Activated CD8-positive, alpha-beta memory T cell treated with anti-CD3 and anti-CD28 coated beads, Interleukin-2, amount 50 U/mL, for 24 hours (primary cell): ENCODE data around the gene PCDHGA6.

Experiments
- DNase-seq: peaks from one replicate; pipeline ENCODE4 v3.0.0-alpha.2; 2020; ENCODE audit errors: extremely low read depth

PCDHGA6 gene

DNA sequence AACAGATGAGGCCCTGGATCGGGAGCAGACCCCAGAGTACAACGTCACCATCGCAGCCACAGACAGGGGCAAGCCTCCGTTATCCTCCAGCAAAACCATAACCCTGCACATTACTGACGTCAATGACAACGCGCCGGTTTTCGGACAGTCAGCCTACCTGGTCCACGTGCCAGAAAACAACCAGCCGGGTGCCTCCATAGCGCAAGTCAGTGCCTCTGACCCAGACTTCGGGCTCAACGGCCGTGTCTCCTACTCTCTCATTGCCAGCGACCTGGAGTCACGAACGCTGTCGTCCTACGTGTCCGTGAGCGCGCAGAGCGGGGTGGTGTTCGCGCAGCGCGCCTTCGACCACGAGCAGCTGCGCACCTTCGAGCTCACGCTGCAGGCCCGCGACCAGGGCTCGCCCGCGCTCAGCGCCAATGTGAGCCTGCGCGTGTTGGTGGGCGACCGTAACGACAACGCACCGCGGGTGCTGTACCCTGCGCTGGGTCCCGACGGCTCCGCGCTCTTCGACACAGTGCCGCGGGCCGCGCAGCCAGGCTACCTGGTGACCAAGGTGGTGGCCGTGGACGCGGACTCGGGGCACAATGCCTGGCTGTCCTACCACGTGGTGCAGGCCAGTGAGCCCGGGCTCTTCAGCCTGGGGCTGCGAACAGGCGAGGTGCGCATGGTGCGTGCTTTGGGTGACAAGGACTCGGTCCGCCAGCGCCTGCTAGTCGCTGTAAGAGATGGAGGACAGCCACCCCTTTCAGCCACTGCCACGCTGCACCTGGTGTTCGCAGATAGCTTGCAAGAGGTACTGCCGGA is 45.6 kb downstream of the PCDHGA6 start:
- no peak for DNase-seq

DNA sequence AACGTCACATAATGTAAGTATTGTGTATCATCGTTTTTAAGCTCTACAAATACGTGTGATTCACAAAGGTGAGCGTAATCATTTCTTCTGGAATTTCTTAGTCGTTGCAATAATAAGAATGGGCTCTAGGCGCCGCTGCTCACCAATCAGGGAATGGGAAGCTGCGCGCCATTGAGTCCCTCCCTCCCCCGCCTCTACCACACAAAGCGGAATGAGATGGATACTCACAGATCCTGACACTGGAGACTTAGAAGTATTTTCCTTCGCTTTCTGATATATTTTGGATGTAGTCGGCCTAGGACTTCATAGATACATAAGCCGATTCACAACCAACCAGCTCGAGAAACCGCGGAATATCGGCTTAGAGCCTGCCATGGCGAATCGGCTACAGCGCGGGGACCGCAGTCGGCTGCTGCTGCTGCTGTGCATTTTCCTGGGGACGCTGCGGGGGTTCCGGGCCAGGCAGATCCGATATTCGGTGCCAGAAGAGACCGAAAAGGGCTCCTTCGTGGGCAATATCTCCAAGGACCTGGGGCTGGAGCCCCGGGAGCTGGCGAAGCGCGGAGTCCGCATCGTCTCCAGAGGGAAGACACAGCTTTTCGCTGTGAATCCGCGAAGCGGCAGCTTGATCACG is 47.3 kb downstream of the PCDHGA6 start, which contains the start of gene PCDHGA11:
Gene PCDHGA11 (plus strand): TSS at position 197 of the 634 bp plus-strand sequence. CDS start 177 bp downstream, at position 374.
- no peak for DNase-seq

DNA sequence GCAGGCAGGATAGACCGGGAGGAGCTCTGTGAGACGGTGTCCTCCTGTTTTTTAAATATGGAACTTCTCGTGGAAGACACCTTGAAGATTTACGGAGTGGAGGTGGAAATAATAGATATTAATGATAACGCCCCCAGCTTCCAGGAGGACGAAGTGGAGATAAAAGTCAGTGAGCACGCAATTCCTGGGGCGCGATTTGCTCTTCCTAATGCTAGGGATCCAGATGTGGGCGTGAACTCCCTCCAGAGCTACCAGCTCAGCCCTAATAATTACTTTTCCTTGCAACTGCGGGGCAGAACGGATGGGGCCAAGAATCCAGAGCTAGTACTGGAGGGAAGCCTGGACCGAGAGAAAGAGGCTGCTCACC is 47.8 kb downstream of the PCDHGA6 start:
- no peak for DNase-seq

DNA sequence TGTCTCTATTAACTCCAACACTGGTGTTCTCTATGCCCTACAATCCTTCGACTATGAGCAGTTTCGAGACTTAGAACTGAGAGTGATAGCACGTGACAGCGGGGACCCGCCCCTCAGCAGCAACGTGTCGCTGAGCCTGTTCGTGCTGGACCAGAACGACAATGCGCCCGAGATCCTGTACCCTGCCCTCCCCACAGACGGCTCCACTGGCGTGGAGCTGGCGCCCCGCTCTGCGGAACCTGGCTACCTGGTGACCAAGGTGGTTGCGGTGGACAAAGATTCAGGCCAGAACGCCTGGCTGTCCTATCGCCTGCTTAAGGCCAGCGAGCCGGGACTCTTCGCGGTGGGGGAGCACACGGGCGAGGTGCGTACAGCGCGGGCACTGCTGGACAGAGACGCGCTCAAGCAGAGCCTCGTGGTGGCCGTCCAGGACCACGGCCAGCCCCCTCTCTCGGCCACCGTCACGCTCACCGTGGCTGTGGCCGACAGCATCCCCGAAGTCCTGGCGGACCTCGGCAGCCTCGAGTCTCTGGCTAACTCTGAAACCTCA is 49.1 kb downstream of the PCDHGA6 start:
- DNase-seq: no peak

DNA sequence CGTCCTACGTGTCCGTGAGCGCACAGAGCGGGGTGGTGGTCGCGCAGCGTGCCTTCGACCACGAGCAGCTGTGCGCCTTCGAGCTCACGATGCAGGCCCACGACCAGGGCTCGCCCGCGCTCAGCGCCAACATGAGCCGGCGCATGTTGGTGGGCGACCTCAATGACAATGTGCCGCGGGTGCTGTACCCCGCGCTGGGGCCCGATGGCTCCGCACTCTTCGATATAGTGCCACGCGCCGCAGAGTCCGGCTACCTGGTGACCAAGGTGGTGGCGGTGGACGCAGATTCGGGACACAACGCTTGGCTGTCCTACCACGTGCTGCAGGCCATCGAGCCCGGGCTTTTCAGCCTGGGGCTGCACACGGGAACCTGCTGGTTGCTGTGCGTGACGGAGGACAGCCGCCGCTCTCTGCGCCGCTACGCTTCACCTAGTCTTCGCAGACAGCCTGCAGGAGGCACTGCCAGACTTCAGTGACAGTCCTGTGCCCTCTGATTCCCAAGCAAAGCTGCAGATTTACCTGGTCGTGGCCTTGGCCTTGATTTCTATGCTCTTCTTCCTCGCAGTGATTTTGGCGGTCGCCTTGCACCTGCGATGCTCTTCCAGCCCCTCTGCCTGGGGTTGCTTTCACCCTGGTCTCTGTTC is 54.2 kb downstream of the PCDHGA6 start:
- no peak for DNase-seq
